ENCODE data around the gene GIMAP6. TPM values are rescaled to one million over a fixed set of nuclear protein-coding genes. Genes with fewer than 3 reads are reported as not detected.
"Not testable (repeated sequence)": the region's sequence is repeated elsewhere in the genome, so short reads cannot be mapped to it uniquely, and the experiment has no call there.

Gene GIMAP6
- polyA plus RNA-seq, 6 donors from 2014 or later, result 0.22 to 1.4 (median 0.31) TPM

GRCh38 chr7:150594805-150595204, 37.4 kb downstream of the GIMAP6 start:
- no peak overlapping the region for H3K27ac Mint-ChIP-seq
- no peaks in the 10 kb centered on the region for H3K4me1 Mint-ChIP-seq
- peaks cover 10 to 43% (median 38%) of the 10 kb centered on the region in 3 donors for H3K27me3 Mint-ChIP-seq
- no peak for ATAC-seq (ENCODE audit: low read depth in 2 of 2)
- no peak overlapping the region for H3K4me3 Mint-ChIP-seq
- DNase-seq, result no peak
- H3K36me3 Mint-ChIP-seq, result peaks cover 11 to 26% of the 10 kb centered on the region in 2 donors
- peaks cover 9 to 56% (median 27%) of the 10 kb centered on the region in 7 donors for H3K9me3 Mint-ChIP-seq

DNA sequence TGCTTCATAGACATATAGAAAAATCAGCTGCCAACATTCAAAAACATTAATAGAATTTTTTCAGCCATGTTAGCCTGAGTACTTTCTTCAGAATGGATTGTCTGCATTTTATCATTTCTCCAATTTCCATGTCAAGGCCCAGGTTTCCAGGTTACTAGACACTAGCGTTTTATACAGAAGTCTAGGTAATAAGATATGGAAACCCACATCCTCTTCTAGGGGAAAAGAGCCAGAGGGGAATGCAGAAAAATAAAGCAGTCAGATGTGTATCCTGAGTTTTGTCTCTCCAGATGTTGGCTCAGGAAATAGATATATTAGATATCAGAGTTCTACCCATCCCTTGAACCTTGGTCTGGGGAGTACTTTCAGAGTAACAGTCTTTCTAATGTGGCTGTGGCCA, 44.6 kb downstream of the GIMAP6 start:
- DNase-seq (no peak), ATAC-seq (ENCODE audit: low read depth in 2 of 2) (no peak)
- Mint-ChIP-seq H3K4me3 (no peak overlapping the region), H3K27me3 (no peaks in the 10 kb centered on the region), H3K27ac (no peak overlapping the region), H3K9me3 (peaks cover 3 to 24% (median 11%) of the 10 kb centered on the region in 7 donors), H3K4me1 (peaks cover 6 to 10% (median 7%) of the 10 kb centered on the region in 3 donors), H3K36me3 (peaks cover 0 to 5% of the 10 kb centered on the region in 2 donors)

- Mint-ChIP-seq H3K9me3 (peaks cover 0 to 16% (median 6%) of the 10 kb centered on the region in 7 donors), H3K4me3 (no peak overlapping the region), H3K27me3 (no peaks in the 10 kb centered on the region), H3K4me1 (peaks cover 6 to 10% (median 7%) of the 10 kb centered on the region in 3 donors), H3K36me3 (peaks cover 0 to 5% of the 10 kb centered on the region in 2 donors), H3K27ac (peak overlapping the region in 1 of 6 donors; percentile 9)
- ATAC-seq (ENCODE audit: low read depth in 2 of 2), result no peak
- DNase-seq, result no peak
Observed at GRCh38 chr7:150586785-150587152, 45.4 kb downstream of the GIMAP6 start.

DNA sequence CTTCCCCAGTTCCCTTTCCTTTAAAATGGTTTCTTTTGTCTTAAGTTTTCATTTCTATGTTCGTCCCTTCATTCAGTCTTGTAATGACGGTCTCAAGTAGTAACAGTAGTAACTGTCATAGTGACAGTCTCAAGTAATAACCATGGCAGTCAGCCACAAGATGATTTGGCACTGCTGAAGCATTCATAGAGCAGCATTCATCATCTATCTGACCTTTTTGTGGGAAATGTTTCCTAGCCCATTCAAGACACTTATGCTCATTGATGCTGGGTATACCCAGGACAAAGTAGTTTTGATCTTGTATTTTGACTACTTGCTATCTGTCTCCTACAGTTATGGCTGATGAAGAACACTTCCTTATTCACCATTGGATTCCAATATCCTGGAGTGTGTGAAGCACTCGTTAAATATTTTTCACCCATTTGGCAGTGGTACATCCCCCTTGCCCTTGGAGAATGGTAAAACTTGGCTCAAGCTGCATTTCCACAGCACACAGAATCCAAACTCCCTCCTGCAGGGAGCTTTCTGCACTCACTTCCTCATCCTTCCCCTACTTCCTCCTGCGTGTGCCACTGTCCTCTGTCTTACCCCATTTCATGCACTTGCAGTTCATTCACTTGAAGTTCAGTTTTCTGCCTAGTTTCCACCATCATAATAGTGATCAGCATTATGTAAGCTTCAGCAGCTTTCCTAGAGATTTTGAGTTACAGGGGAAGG, 46.0 kb downstream of the GIMAP6 start:
- DNase-seq, result no peak
- Mint-ChIP-seq H3K9me3 (peaks cover 0 to 10% (median 3%) of the 10 kb centered on the region in 7 donors), H3K27ac (no peak overlapping the region), H3K27me3 (no peaks in the 10 kb centered on the region), H3K4me1 (peaks cover 6 to 10% (median 7%) of the 10 kb centered on the region in 3 donors), H3K36me3 (peaks cover 0 to 5% of the 10 kb centered on the region in 2 donors), H3K4me3 (peak overlapping the region in 1 of 8 donors; percentile 6)
- peak in 1 of 2 donors; percentile 28 for ATAC-seq (ENCODE audit: low read depth in 2 of 2)

DNA sequence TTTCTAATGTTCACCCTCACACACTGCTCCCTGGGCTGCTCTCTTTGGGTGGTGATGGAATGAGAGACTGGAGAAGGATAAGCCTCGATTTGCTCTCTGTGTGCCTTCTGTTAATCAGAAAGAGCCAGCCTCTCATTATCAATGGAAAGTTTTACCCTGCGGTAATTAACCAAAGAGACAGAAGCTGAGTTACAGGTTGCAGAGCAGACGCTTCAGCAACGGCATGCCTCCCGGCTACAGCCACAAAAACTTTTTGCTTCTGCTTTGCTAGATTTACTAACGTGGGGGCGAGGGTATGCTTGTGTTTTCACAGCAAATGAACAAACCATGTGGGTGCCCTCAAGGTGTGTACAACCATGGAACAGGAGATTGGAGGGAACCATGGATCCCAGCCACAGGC, 47.0 kb downstream of the GIMAP6 start:
- ATAC-seq (ENCODE audit: low read depth in 2 of 2), result no peak
- no peak overlapping the region for H3K4me3 Mint-ChIP-seq
- no peak overlapping the region for H3K27ac Mint-ChIP-seq
- H3K4me1 Mint-ChIP-seq, result peaks cover 6 to 10% (median 7%) of the 10 kb centered on the region in 3 donors
- peaks cover 0 to 8% (median 4%) of the 10 kb centered on the region in 3 donors for H3K27me3 Mint-ChIP-seq
- H3K36me3 Mint-ChIP-seq, result peaks cover 0 to 5% of the 10 kb centered on the region in 2 donors
- DNase-seq, result no peak
- peaks cover 0 to 7% (median 0%) of the 10 kb centered on the region in 7 donors for H3K9me3 Mint-ChIP-seq

GRCh38 chr7:150580638-150581394, 51.4 kb downstream of the GIMAP6 start:
- peaks cover 0 to 8% (median 4%) of the 10 kb centered on the region in 3 donors for H3K27me3 Mint-ChIP-seq
- no peak overlapping the region for H3K27ac Mint-ChIP-seq
- ATAC-seq (ENCODE audit: low read depth in 2 of 2) (no peak), DNase-seq (no peak)
- H3K9me3 Mint-ChIP-seq, result peaks cover 0 to 14% (median 4%) of the 10 kb centered on the region in 7 donors
- H3K4me1 Mint-ChIP-seq, result no peaks in the 10 kb centered on the region
- no peak overlapping the region for H3K4me3 Mint-ChIP-seq
- peaks cover 0 to 5% of the 10 kb centered on the region in 2 donors for H3K36me3 Mint-ChIP-seq

DNA sequence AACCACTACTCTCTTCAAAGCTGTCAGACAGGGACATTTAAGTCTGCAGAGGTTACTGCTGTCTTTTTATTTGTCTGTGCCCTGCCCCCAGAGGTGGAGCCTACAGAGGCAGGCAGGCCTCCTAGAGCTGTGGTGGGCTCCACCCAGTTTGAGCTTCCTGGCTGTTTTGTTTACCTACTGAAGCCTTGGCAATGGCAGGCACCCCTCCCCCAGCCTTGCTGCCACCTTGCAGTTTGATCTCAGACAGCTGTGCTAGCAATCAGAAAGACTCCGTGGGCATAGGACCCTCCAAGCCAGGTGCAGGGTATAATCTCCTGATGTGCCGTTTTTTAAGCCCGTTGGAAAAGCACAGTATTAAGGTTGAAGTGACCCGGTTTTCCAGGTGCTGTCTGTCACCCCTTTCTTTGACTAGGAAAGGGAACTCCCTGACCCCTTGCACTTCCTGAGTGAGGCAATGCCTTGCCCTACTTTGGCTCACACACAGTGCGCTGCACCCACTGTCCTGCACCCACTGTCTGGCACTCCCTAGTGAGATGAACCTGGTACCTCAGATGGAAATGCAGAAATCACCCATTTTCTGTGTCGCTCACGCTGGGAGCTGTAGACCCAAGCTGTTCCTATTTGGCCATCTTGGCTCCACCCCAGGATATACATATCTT, 52.1 kb downstream of the GIMAP6 start:
- H3K36me3 Mint-ChIP-seq; H3K27me3 Mint-ChIP-seq; DNase-seq; ATAC-seq (ENCODE audit: low read depth in 2 of 2); H3K27ac Mint-ChIP-seq; H3K4me1 Mint-ChIP-seq: not testable (repeated sequence)
- Mint-ChIP-seq H3K4me3 (peak overlapping the region in 1 of 8 donors; percentile 56), H3K9me3 (peaks cover 0 to 17% (median 6%) of the 10 kb centered on the region in 7 donors)

Other genes starting within 250 kb of the GIMAP6 start
- under 1 TPM in 4 of 6 donors, not detected in 2; 0.07 to 0.22 (median 0.08) TPM for gene GIMAP8, start 181.8 kb downstream of the GIMAP6 start, polyA plus RNA-seq (ENCODE audit: low read depth in 6 of 6)
- gene GIMAP7, start 117.5 kb downstream of the GIMAP6 start, polyA plus RNA-seq (ENCODE audit: low read depth in 6 of 6), result 1 to 10 TPM in 5 of 6 donors, under 1 TPM in 1; 0.36 to 5.2 (median 1.5) TPM
- 1 to 10 TPM in 5 of 6 donors, under 1 TPM in 1; 0.75 to 4.4 (median 1.5) TPM for gene GIMAP4, start 65.0 kb downstream of the GIMAP6 start, polyA plus RNA-seq (ENCODE audit: low read depth in 6 of 6)
- gene GIMAP2, start 53.3 kb upstream of the GIMAP6 start, polyA plus RNA-seq (ENCODE audit: low read depth in 6 of 6), result 10 to 100 TPM in 5 of 6 donors, 1 to 10 TPM in 1; 8.2 to 40.4 (median 14.0) TPM
- 1 to 10 TPM in 3 of 6 donors, under 1 TPM in 3; 0.58 to 1.8 (median 0.92) TPM for gene GIMAP1, start 84.2 kb upstream of the GIMAP6 start, polyA plus RNA-seq (ENCODE audit: low read depth in 6 of 6)
- gene GIMAP5, start 105.0 kb upstream of the GIMAP6 start, polyA plus RNA-seq (ENCODE audit: low read depth in 6 of 6), result 1 to 10 TPM in 3 of 6 donors, under 1 TPM in 3; 0.26 to 2.5 (median 1.1) TPM
- gene TMEM176B, start 168.0 kb upstream of the GIMAP6 start, polyA plus RNA-seq (ENCODE audit: low read depth in 6 of 6), result 1 to 10 TPM in 2 of 6 donors, under 1 TPM in 1, not detected in 3; 0.23 to 1.8 (median 1.3) TPM
- gene TMEM176A, start 168.4 kb upstream of the GIMAP6 start, polyA plus RNA-seq (ENCODE audit: low read depth in 6 of 6), result 1 to 10 TPM in 1 of 6 donors, under 1 TPM in 1, not detected in 4; 0.44 to 1.9 TPM
- not detected for gene AOC1, start 220.1 kb upstream of the GIMAP6 start, polyA plus RNA-seq (ENCODE audit: low read depth in 6 of 6)